AML-193 (cell line): Measurements from ENCODE around the gene SLC66A2.
"Not testable (repeated sequence)": the region's sequence is repeated elsewhere in the genome, so short reads cannot be mapped to it uniquely, and the experiment has no call there.

Experiments
- DNase-seq, 2 experiments: peaks; one replicate each; lab custom pipeline; 2025; lab: John Stamatoyannopoulos, UW

SLC66A2 gene

DNA sequence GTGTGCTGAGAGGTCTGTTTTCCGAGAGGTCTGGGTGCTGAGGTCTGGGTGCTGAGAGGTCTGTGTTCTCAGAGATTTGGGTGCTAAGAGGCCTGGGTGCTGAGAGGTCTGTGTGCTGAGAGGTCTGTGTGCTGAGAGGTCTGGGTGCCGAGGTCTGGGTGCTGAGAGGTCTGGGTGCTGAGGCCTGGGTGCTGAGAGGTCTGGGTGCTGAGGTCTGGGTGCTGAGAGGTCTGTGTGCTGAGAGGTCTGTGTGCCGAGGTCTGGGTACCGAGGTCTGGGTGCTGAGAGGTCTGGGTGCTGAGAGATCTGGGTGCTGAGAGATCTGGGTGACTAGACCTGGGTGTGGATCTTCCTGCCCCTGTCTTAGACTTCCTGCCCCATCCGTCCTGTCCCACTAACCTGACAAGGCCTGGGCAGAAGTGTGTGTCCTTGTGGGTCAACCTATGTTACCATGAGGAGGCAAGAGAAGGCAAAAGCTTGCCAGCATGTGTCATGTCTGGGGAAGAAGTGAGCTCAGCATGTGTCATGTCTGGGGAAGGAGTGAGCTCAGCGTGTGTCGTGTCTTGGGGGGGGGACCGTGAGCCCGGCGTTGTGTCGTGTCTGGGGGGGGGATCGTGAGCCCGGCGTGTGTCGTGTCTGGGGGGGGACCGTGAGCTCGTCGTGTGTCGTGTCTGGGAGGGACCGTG lies 84.4 kb downstream of the SLC66A2 start:
- no peak for DNase-seq

GRCh38 chr18:79865951-79866350 lies 85.5 kb downstream of the SLC66A2 start:
- DNase-seq = not testable (repeated sequence)

GRCh38 chr18:79864955-79865354 lies 86.5 kb downstream of the SLC66A2 start:
- not testable (repeated sequence) for DNase-seq

- no peak for DNase-seq
Observed at GRCh38 chr18:79864006-79864725, 87.3 kb downstream of the SLC66A2 start.

- no peak for DNase-seq
Observed at GRCh38 chr18:79863161-79864005, 88.1 kb downstream of the SLC66A2 start.

DNA sequence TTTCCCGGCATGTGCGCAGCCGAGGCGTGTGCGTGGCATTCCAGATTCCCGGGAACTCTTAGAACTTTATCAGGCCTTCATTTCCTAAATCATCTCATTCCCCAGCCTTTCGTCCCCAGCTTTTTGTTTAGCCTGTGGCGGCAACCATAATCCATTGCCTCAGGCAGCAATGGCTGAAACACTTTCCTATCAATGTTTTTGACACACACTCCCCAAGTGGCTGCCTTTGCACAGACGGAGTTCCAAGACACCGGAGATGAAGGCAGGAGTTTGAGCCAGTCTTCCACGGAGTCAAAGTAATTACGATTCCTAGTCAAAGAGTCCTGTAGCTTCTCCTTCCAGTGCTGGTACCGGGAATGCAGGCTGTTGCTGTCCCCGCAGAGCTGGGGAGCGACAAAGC lies 88.9 kb downstream of the SLC66A2 start:
- DNase-seq = no peak

GRCh38 chr18:79861687-79862086 lies 89.8 kb downstream of the SLC66A2 start:
- no peak for DNase-seq

DNA sequence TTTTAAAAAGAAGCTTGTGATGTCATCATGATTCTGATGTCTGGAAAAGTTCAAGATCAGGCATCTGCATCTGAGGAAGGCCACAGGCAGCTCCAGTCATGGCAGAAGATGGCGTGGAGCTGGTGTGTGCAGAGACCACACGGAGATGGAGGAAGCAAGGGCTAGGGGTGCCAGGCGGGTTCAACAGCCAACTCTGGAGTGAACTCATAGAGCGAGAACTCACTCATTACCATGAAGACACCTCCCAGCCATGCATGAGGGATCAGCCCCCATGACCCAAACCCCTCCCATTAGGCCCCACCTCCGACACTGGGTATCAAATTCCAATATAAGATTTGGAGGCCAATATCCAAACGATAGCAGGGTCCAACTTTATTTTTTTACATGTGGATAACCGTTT lies 92.1 kb downstream of the SLC66A2 start:
- DNase-seq = no peak

GRCh38 chr18:79857082-79857671 lies 94.3 kb downstream of the SLC66A2 start:
- no peak for DNase-seq

DNA sequence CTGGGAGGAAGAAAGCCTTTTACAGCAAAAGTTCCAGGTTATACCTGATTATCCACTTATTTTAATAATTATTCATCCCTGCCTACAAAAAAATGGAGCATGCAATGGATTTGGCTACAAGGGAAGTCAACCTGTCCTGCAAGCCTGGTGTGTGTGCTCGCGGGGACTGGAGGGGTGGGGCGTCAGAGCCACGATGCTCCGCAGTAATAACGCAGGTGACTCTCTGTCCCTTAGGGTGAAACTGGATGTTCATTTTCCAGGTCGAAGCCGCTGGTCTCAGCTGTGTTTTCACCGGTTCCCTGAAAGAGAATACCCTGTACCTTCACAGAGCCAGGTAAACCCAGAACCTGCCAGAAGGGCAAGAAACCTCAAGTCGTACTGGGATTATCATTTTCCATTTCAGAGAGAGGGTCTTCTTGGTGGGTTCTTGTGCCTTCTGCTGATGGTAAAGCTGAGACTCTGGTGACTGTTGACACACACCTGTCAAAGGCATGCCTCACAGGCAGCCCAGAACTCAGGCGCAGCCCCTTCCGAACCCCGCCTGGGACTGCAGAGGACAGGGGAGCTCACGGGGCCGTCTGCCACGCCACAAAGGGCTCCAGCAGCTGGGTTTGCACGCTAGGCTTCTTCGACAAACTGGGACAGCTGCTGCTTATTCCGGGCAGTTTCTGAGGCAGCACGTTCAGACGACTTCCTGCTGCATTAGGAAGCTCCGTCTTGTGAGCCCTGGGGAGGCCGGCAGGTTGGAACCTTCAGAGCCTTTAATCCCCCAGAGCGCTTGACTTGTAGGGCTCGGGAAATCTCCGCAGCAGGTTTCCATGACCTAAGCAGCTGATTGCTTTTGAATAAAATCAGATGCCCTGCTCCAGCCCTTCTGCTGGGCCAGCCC lies 95.1 kb downstream of the SLC66A2 start:
- DNase-seq = no peak

DNA sequence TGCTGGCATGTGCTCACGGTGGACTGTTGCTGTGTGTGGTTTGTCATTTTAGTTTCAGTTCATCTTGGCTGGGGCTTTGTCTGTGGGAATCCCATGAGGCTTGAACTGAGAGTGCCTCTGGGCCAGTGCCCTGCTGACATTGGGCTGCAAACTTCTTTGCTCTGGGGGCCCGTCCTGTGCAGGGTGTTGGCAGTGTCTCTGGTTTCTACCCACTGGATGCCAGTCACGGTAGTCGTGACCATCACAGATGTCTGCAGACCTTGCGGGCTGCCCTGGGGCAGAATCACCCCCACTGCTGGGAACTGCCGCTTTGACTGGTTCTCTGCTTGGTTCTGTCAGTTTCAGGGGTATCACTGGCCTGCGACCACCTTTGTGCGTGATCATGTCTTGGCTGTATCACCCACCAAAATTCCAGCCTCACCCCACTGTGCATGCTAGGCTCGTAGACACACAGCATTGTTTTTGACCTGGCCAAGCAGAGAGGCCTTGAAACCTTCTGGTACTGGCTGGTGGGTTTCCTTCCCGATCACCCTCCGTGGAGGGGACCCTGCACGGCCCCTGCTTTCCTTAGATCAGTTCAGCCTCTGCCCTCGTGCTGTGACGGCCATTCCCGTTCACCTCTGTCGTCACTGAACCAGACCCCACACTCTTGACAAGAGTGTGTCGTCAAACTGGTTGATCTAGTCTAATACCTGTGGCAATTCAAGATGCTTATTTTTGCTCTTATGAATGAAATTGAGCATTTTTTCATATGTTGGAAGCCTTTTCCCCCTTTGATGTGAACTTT lies 96.1 kb downstream of the SLC66A2 start:
- DNase-seq = no peak

GRCh38 chr18:79853993-79854364 lies 97.5 kb downstream of the SLC66A2 start:
- DNase-seq = no peak

DNA sequence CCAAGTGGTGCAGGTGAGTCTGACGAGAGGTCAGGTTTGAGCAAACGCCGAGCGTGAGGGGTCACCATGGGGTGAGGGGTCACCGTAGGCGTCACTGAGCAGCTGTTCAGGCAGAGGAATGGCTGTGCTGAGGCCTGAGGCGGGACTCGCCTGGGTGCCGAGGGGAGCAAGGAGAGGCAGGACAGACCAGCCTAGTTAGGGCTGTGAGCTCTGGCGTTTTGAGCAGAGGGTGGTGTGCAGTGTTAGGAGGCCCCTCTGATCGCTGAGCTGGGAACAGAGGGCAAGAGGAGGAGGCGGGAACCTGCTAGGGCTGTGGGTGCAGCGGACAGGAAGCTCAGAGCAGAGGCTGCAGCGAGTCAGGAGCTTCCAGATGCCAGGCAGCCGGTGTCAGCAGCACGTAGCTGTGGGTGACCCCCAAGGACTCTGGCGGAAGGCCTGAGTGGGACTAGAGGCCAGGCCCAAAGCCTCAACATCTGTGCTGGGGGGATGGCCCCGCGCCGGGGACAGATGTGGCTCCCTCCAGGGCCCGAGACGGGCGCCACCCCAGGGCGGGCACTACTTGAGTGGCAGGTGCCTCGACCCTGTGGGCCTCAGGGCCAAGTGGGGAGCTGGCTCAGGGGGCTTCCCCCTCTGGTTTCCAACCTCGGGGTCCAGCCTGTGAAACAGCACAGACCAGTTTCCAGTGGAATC lies 98.0 kb downstream of the SLC66A2 start:
- no peak for DNase-seq

- no peak for DNase-seq
Observed at GRCh38 chr18:79852561-79853302, 98.7 kb downstream of the SLC66A2 start.
